ENCODE measurements around the gene GABRR2.

Gene GABRR2

GRCh38 chr6:89221971-89222711, 93.0 kb downstream of the GABRR2 start:
- no peak for FAIRE-seq

DNA sequence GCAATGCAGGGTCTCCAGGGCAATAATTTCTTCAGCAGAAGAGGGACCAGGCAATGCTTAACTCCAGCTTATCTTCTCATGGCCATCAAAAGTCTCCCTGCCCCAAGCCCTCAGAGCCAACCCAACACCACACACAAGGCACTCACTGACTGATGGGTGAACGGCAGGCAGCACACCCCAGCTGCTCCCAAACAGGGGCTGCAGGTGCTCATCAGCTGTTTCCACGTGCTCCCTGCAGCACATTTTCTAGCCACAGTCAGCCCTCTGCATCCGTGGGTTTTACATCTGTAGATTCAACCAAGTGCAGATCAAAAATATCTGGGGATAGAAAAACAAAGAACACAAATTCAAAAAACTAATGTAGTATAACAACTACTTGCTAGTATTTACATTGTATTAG, 94.0 kb downstream of the GABRR2 start:
- no peak for DNase-seq (ENCODE audit: extremely low spot score, insufficient read length, low read depth)
- FAIRE-seq: no peak

More at GRCh38 chr6:89221971-89222711, 93.0 kb downstream of the GABRR2 start:
- no peak for DNase-seq (ENCODE audit: extremely low spot score, insufficient read length, low read depth)

GRCh38 chr6:89217299-89217910, 97.7 kb downstream of the GABRR2 start, which contains the start of gene GABRR1:
TSS of gene GABRR1 (minus strand) at chr6:89217358. CDS start at chr6:89217322, 36 bp downstream.
- FAIRE-seq: no peak
- DNase-seq (ENCODE audit: extremely low spot score, insufficient read length, low read depth): no peak

DNA sequence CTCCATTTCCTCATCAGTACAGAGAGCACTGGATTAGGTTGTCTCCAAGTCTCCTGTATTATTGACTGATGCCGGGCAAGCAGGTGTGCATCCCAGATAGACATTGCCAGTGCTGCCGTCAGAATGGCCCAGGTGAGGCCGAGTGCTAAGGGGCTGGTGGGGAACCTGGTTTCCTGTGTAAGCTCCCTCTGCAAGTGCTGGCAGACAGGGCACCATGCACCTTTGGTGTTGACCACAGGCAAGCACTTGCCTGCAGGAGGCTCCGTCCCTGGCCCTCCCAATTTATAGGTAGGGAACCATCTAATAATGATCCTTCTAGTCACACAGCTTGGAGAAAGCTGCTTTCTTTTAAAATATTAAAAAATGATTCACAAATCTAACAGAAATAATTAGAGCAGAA, 98.7 kb downstream of the GABRR2 start:
- no peak for FAIRE-seq
- DNase-seq (ENCODE audit: extremely low spot score, insufficient read length, low read depth): no peak

GRCh38 chr6:89215391-89215790, 99.7 kb downstream of the GABRR2 start:
- FAIRE-seq (no peak), DNase-seq (ENCODE audit: extremely low spot score, insufficient read length, low read depth) (no peak)

GRCh38 chr6:89214197-89214596, 100.9 kb downstream of the GABRR2 start:
- DNase-seq (ENCODE audit: extremely low spot score, insufficient read length, low read depth) (no peak), FAIRE-seq (no peak)

DNA sequence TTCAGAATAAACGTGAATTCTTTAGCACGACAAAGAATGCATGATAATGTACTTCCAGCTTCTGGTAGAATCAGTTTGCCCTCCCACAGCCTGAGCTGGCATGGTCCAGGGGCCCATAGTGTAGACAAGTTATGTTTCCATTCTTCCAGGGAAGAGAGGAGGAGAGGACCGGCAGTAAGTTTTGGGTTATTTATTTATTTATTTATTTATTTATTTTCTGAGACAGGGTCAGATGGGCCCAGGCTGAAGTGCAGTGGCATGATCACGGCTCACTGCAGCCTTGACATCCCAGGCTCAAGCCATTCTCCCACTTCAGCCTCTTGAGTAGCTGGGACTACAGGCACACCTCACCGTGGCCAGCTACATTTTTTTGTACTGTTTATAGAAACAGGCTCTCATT, 102.6 kb downstream of the GABRR2 start:
- DNase-seq (ENCODE audit: extremely low spot score, insufficient read length, low read depth): no peak
- FAIRE-seq: no peak

DNA sequence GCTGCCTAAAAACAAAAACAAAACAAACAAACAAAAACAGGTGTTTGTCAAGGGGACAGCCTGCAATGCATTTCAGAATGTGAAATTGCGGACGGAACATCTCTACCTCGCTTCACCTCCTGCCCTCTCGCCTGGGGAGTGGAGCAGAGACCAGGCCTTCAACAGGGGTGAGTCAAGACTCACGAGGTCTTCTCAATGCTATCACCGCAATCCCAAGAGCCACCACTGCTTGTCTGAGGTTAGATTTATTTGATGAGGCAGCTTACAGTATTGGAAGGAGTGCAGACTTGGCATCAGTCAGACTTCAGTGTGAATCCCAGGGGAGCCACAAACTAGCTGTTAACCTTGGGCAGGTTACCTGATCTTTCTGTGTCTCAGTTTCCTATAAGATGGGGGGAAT, 105.6 kb downstream of the GABRR2 start:
- FAIRE-seq: no peak

GRCh38 chr6:89208551-89208950, 106.5 kb downstream of the GABRR2 start:
- FAIRE-seq (no peak), DNase-seq (ENCODE audit: extremely low spot score, insufficient read length, low read depth) (no peak)

More for the DNA sequence above, 105.6 kb downstream of the GABRR2 start:
- DNase-seq (ENCODE audit: extremely low spot score, insufficient read length, low read depth): no peak

Data from GM18507 (cell line).